Measurements from ENCODE around the gene BMP6.

Gene BMP6

DNA sequence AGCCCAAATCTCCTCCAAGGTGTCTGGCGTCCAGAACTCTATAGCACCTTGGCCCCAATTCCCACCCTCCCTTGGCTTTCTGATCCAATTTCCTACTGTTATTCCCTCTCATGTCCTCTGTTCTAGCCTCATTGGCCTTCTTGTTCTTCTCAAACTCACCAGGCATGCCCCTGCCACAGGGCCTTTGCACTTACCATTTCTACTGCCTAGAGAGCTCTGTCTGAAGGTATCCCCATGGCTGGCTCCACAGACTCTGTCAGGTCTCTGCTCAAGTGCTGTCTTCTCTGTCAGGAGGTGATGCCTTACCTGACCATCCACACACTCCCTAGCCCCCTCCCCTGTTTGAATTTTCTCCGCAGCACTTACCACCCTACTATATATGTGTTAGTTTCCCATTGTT is 5.6 kb upstream of the BMP6 start:
- no peak for ATAC-seq

- ATAC-seq = no peak
Observed at GRCh38 chr6:7721649-7722048, 4.2 kb upstream of the BMP6 start.

DNA sequence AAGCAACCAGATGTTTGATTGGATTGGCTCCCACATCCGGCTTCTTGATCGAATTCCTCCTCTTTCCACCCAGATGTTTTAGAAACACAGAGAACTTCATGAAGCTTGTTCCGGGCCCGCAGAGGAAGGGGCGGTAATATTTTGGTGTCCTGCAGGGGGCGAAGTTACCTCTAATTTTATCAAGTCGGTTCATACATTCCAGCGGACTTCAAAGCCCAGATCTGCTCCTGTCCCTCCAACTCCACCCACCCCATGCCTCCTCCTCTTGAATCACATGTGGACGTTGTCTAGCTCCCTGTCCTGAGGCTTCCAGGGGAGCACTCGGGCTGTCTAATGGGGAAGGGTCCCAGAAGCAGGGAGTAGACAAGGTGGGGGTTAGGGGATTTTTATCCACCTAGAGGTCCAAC is 2.9 kb upstream of the BMP6 start:
- ATAC-seq = peak in 1 of 2 donors; percentile 17

GRCh38 chr6:7723554-7723953 is 2.3 kb upstream of the BMP6 start:
- ATAC-seq = no peak

GRCh38 chr6:7725412-7725811 is 487 bp upstream of the BMP6 start:
- no peak for ATAC-seq

DNA sequence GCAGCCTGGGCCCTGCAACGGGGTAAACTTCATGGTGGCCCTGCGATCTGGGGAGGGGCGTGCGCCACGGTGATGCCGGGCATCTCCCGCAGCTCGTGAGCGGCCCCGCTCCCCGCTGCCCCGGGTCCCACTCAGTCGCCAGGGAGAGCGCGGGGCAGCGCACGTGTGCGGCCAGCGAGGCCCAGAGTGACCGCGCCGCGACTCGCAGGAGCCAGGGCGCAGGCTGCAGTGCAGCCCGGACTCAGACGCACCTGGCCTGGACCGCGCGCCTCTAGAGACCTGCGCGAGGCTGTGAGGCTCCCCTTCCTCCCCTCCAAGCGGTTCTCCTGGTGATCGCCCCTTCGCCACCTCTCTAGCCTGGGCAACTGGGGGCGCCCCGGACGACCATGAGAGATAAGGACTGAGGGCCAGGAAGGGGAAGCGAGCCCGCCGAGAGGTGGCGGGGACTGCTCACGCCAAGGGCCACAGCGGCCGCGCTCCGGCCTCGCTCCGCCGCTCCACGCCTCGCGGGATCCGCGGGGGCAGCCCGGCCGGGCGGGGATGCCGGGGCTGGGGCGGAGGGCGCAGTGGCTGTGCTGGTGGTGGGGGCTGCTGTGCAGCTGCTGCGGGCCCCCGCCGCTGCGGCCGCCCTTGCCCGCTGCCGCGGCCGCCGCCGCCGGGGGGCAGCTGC is 652 bp downstream of the BMP6 start:
- ATAC-seq = no peak

DNA sequence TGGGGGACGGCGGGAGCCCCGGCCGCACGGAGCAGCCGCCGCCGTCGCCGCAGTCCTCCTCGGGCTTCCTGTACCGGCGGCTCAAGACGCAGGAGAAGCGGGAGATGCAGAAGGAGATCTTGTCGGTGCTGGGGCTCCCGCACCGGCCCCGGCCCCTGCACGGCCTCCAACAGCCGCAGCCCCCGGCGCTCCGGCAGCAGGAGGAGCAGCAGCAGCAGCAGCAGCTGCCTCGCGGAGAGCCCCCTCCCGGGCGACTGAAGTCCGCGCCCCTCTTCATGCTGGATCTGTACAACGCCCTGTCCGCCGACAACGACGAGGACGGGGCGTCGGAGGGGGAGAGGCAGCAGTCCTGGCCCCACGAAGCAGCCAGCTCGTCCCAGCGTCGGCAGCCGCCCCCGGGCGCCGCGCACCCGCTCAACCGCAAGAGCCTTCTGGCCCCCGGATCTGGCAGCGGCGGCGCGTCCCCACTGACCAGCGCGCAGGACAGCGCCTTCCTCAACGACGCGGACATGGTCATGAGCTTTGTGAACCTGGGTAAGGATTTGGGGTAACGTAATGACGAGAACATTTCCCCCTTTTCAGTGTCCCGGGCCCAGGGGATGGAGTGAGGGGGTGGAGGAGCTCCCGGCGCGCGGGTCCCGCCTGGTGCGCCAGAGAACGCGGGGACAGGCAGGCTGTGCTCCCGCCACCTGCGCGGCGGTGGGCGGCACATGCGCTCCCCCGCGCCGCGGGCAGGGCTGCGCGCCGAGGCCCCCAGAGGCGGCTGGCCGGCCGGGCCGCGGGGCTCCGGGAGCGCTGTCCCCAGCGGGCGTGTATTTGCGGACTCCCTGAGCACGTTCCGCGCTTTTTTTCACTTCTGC is 1.4 kb downstream of the BMP6 start:
- ATAC-seq = no peak

DNA sequence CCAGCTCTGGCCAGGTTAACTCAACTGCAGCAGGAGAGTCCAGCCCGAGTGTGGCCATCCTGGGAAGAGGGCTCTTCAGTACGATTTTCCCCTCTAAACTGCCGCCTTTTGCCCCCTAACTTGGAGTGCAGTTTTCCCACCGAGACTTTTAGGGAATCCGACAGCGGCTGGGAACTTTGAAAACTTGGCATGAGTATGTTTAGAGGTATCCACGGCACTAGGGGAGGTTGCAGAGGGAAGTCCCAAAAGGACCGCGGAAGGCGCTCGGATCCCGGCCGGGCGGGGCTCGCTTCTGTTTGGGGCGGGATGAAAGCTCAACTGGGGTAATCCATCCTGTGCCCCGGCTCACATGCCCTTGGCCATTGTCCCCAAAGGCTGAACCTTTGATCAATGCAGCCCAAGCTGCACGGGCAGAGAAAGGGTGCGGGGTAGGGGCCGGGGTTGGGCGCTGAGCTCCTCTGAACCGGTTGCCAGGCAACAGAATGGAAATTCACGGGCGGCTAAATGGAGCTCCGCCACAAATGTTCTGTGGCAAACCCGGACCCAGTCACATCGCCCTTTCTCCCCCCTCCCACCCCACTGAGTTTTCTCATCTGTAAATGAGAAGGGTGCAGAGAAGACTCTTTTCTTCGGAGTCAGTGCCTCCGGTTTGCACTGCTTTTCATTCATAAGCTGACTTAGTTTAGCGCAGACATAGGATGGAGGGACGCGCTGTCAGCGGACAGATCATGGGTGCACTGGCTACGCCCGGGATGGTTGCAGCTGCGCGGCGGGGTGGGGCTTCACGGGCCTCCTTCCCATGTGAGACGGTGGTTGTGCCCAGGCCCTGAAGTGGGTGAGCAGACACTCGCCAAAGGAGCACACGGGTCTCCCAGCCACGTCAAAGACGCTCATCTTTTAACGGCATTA is 2.3 kb downstream of the BMP6 start:
- no peak for ATAC-seq

DNA sequence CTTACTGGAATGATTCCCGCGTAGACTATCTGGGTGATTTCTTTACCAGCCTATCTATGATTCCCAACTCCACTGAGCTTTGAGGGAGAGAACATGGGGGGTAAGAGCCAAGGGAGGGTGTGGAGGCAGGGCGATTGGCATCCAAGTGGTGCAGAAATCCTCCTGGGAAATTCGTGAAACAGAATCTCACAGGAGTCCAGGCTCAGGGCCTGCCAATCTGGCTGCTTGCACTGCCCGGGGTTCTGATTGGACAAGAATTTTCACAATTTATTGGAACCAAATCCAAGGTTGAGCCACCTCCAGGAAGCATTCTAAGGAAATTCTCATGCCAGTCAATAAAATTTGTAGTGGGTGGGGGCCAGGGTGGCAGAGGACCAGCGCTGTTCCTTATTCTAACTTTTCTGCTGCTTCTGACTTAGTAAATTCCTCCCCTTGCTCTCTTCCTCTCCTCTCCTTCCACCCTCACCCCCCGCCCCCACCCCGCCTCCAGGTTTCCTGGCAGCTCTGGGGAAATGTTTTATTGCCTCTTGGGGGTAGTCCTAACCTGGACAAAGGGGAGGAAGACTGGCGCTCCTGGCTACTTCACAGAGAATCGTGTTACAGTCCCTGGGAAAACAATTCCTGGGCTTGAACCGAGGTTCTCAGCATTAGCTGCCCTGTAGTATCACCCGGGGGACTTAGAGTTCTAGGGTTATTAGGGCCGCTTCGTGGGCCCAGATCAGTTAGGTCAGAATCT is 3.1 kb downstream of the BMP6 start:
- no peak for ATAC-seq

DNA sequence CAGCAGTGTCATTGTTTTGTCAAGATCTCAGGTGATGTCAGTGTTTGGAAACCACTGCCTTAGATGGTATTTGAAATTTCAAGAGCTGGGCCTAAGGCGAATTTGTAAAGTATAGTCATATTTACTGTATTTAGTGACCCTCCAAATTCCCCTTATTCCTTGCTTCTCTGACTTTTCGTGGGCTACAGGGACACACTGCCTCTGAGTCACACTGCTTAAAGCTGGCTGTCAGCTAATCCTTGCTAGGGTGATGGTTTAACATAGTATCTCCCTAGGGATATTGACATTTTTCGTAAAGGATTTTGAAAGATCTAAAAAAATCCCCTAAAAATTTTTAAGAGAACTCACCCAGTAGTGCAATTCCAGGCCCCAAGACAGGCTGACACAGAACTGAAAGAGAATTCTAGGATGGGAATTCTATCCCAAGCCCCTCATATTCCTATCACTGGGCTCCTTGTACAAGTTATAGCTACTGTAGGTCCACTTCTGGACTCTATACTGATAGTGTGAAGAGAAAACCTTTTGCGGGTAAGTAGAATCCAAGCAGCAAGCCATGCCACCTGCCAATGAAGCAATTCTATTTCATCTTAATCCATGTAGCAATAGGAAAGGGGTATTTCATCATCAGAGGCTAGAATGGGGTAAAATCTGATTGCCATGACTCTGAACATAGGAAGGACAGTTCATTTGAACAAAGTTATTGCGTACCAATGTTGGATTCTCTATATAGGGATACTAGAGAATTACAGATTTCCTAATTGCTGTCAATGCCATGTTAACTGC is 4.3 kb downstream of the BMP6 start:
- no peak for ATAC-seq

DNA sequence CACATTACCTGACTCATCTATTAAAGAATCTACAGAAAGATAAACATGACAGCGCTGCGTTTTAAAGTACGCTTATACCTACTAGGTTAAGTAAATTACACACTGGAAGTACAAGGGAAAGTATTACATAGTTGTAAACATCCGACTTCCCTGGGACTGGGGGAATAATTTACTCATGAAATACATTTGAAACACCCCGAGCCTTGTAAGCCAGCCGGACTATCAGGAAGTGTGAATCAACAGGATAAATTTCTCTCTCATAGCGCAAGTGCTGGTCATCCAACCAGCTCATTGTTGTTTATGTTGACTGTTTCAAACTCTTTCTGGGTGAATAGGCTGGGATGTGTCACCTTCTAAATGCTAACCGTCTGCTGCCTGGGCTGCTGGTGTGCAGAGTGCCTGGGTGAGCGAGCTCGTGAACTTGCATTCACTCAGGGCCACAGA is 4.9 kb downstream of the BMP6 start:
- no peak for ATAC-seq

GRCh38 chr6:7731294-7731693 is 5.4 kb downstream of the BMP6 start:
- ATAC-seq = no peak

DNA sequence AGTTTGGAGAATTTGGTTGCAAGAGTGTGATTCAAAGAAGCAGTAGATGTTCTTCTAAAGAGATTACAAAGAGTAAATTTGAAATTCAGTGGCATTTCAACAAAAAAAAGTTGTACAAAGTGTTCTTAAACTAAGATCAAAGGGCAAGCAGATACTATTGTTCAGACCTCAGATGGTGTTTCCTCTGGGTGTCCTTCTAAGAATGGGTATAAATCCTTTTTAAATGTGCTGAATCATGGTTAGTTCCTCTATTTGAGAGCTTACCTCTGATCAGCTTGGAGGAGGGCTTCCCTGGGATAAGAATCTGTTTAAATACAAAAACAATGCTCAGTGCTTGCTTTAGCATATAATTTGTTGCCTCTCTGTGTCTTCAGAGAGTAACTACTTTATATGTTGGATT is 6.3 kb downstream of the BMP6 start:
- no peak for ATAC-seq

DNA sequence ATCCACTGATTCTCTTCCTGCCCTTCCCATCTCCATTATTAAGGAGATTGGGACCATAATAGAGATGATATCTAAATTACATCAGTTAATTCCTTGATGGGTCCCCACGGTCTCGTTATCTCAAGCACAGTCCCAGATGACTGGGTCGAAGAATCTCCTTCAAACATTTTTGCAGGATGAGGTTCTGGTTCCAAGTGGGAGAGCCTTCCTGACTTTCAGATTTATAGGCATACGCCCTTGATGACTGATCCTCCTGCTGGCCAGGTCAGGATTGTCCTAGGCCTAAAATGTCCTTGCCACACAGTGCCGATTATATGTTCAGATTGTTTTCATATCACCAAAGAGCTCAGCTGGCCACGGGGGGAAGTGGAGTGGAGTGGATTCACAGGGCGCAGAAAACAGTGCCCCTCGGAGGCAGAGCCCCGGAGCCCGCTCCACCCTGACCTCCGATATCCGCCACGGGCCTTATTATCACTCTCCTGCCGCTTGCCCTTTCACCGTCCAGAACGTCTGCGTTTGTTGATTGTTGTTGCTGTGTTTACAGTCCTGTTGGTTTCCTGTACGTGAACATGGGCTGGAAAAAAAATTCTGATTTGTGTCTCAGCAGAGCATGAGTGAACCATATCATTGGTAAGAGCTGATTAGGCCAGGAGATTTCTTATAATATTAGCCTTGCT is 8.9 kb downstream of the BMP6 start:
- ATAC-seq = no peak

DNA sequence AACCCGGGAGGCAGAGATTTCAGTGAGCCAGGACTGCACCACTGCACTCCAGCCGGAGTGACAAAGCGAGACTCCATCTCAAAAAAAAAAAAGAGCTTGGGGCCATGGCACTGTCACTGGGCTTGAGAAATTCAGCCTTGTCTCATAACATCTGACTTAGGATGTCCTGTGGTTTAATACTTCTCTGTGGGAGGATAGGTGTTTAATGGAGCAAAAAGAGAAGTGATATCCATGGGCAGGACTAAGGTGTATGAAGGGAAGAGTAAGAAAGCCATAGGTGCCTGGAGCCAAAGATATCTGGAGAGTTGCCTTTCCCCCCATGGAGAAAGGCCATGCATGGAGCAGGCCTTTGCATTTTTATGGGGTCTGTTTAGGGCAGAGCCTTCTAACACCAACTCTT is 11.2 kb downstream of the BMP6 start:
- ATAC-seq = no peak

DNA sequence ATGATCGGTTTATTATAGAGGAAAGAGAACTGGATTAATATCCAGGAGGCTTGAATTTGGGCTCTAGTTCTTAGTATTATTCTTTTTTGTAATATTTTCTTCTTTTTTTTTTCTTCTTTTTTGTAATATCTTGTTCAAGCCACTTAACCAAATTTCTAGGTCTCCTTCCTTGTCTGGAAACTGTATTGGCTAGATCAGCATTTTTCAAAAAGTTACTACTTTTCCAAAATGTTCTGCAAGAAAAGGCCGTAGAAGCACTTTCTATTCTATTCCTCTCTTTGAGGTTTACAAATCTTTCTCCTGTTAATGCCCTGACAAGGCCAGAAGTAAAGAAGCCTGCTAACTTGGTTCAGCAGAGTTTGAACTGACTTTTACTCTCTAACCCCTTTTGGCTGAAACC is 12.0 kb downstream of the BMP6 start:
- ATAC-seq = no peak

GRCh38 chr6:7742223-7742785 is 16.4 kb downstream of the BMP6 start:
- no peak for ATAC-seq

- no peak for ATAC-seq
Observed at GRCh38 chr6:7745942-7746341, 20.0 kb downstream of the BMP6 start.

- ATAC-seq = no peak
Observed at GRCh38 chr6:7747016-7747415, 21.1 kb downstream of the BMP6 start.

DNA sequence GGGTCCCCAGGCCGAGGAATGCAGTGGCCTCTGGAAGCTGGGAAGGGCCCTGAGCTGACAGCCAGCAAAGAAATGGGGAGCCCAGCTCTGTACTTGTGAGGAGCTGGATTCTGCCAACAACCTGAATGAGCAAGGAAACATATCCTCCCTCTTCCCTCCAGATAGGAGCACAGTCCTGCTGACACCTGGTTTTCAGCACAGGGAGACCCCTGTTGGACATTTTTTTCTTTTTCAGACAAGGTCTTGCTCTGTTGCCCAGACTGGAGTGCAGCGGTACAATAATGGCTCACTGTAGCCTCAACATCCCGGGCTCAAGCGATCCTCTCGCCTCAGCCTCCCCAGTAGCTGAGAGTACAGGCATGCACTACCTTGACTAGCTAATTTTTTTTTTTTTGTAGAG is 21.5 kb downstream of the BMP6 start:
- no peak for ATAC-seq
